K562 (cell line): ENCODE measurements around the gene VSNL1. TPM values are rescaled to one million over a fixed set of nuclear protein-coding genes. Genes with fewer than 3 reads are reported as not detected.

Experiments
- ATAC-seq: fragments of 200-7000 bp; cut with Tn5 transposase; 3 replicates; pipeline ENCODE4 v1.9.1; 2020; ENCODE audit warnings: moderate library complexity
- BruUV-seq: library from RNA; stranded (reverse); fragments of 400-500 nt; replicated peaks from 2 replicates; lab custom pipeline; 2021; lab: Mats Ljungman, UMichigan
- CTCF ChIA-PET: fragments of 300-600 bp; formaldehyde crosslinking; extraction: SDS; loops from one replicate; lab custom pipeline; 2021; ENCODE audit warnings: low intra/inter-chr PET ratio; lab: Yijun Ruan, JAX
- POLR2A ChIA-PET: fragments of 300-600, 350-650 bp; sonication (Branson Sonifier 250); formaldehyde crosslinking; extraction: SDS; loops from one replicate; lab custom pipeline; 2021; ENCODE audit warnings: antibody characterized with exemption, inconsistent platforms; lab: Yijun Ruan, JAX
- DNase-seq, 4 experiments: peaks; one replicate each; pipeline versions ENCODE4 v3.0.0 to v3.0.0-alpha.2; 2011 to 2018; ENCODE audit warnings: low spot score in 3 of 4, mixed read lengths in 3 of 4; ENCODE audit errors: extremely low read depth in 1 of 4
- FAIRE-seq: peaks from 2 replicates; lab custom pipeline; 2011; peaks lifted over from hg19 to GRCh38; lab: Jason Lieb, UNC
- H2AFZ ChIP-seq: 2 replicates; pipeline ENCODE4 v1.6.0; 2011; ENCODE audit warnings: low read depth, low read length, control low read depth, inconsistent platforms
- H3K27ac ChIP-seq: fragments of 200-600 bp; 3 replicates; pipeline ENCODE4 v1.8.0; 2011; ENCODE audit warnings: low read depth, mild to moderate bottlenecking, control low read depth, inconsistent platforms, low read length, moderate library complexity, mixed read lengths; ENCODE audit errors: extremely low read depth
- H3K27me3 ChIP-seq, 2 experiments: fragments of 300-600 bp in 1 of 2; 2 replicates in 1 of 2; 3 replicates in 1 of 2; pipeline versions ENCODE4 v1.6.0 to v1.8.0; 2011; ENCODE audit warnings: inconsistent platforms in 2 of 2, low read length in 2 of 2, mild to moderate bottlenecking in 1 of 2, mixed read lengths in 1 of 2, moderate library complexity in 1 of 2; ENCODE audit not compliant: control insufficient read depth in 2 of 2, insufficient read depth in 2 of 2
- H3K36me3 ChIP-seq: fragments of 300-600 bp; 3 replicates; pipeline ENCODE4 v1.8.0; 2011; ENCODE audit warnings: mild to moderate bottlenecking, low read length, inconsistent platforms; ENCODE audit not compliant: control insufficient read depth, insufficient read depth
- H3K4me1 ChIP-seq, 2 experiments: fragments of 200-600 bp in 1 of 2; replicated peaks in 1 of 2; 2 replicates in 1 of 2; 3 replicates in 1 of 2; pipeline versions ENCODE4 v1.5.1 to v1.8.0; 2011; ENCODE audit warnings: inconsistent platforms in 2 of 2, low read length in 2 of 2, mild to moderate bottlenecking in 1 of 2, mixed read lengths in 1 of 2, moderate library complexity in 1 of 2; ENCODE audit not compliant: control insufficient read depth in 2 of 2, insufficient read depth in 2 of 2
- H3K4me2 ChIP-seq: 2 replicates; pipeline ENCODE4 v1.6.1; 2011; ENCODE audit warnings: low read length, control low read depth, inconsistent platforms, mixed read lengths; ENCODE audit not compliant: insufficient read depth
- H3K4me3 ChIP-seq: fragments of 200-600 bp; sonication (generic), shearing (Covaris generic); 2 replicates; pipeline ENCODE4 v1.5.1; 2016; ENCODE audit warnings: control low read depth, inconsistent platforms
- H3K79me2 ChIP-seq: fragments of 200-600 bp; 3 replicates; pipeline ENCODE4 v1.8.0; 2011; ENCODE audit warnings: low read length, inconsistent platforms; ENCODE audit not compliant: control insufficient read depth, insufficient read depth
- H3K9ac ChIP-seq, 2 experiments: 2 replicates each; pipeline versions ENCODE4 v1.6.0 to v1.6.1; 2011; ENCODE audit warnings: low read depth in 2 of 2, low read length in 2 of 2, control low read depth in 1 of 2, inconsistent platforms in 1 of 2, mild to moderate bottlenecking in 1 of 2, mixed read lengths in 1 of 2; ENCODE audit not compliant: insufficient read depth in 1 of 2
- H3K9me1 ChIP-seq: one replicate; pipeline ENCODE4 v1.6.0; 2011; ENCODE audit warnings: inconsistent platforms, mild to moderate bottlenecking, low read length, moderate library complexity; ENCODE audit not compliant: control insufficient read depth, insufficient read depth
- H3K9me3 ChIP-seq: replicated peaks from 2 replicates; pipeline ENCODE4 v1.5.1; 2011; ENCODE audit warnings: low read depth, low read length, inconsistent platforms; ENCODE audit not compliant: control insufficient read depth, insufficient read depth
- H4K20me1 ChIP-seq: replicated peaks from 2 replicates; pipeline ENCODE4 v1.6.1; 2011; ENCODE audit warnings: low read length, inconsistent platforms, mixed read lengths; ENCODE audit not compliant: control insufficient read depth, insufficient read depth
- C11orf30 ChIP-seq: fragments of 450-650 bp; IDR thresholded peaks from 2 replicates; pipeline ENCODE4 v1.6.1; 2016; ENCODE audit warnings: low read depth, mild to moderate bottlenecking
- CGGBP1 ChIP-seq: fragments of 250-450 bp; sonication (Bioruptor Pico); IDR thresholded peaks from 2 replicates; pipeline ENCODE4 v1.9.0; 2021; ENCODE audit warnings: mild to moderate bottlenecking
- CREB5 ChIP-seq: fragments of 250-450 bp; sonication (Bioruptor Pico); IDR thresholded peaks from 2 replicates; pipeline ENCODE4 v1.5.0; 2020; ENCODE audit warnings: mild to moderate bottlenecking
- DMBX1 ChIP-seq: fragments of 250-450 bp; sonication (Bioruptor Pico); IDR thresholded peaks from 2 replicates; pipeline ENCODE4 v1.8.0; 2022; ENCODE audit warnings: inconsistent platforms, mild to moderate bottlenecking, moderate library complexity, borderline replicate concordance
- MAFG ChIP-seq: fragments of 450-650 bp; conservative IDR thresholded peaks from 2 replicates; pipeline ENCODE4 v1.6.1; 2016; ENCODE audit warnings: missing genetic modification characterization, missing compliant biosample characterization
- RCOR1 ChIP-seq, 2 experiments: IDR thresholded peaks; 2 replicates each; pipeline ENCODE4 v1.6.1; 2012; ENCODE audit warnings: low read depth in 2 of 2, low read length in 2 of 2, borderline replicate concordance in 1 of 2, improper control_type of control experiment in 1 of 2
- SAFB2 ChIP-seq: fragments of 200-400 bp; formaldehyde crosslinking; IDR thresholded peaks from 2 replicates; pipeline ENCODE4 v1.6.1; 2018; ENCODE audit warnings: borderline replicate concordance, low read length, low read depth, moderate library complexity; ENCODE audit not compliant: severe bottlenecking
- SIN3B ChIP-seq: fragments of 450-650 bp; IDR thresholded peaks from 2 replicates; pipeline ENCODE4 v1.6.1; 2017; ENCODE audit warnings: low read depth, mild to moderate bottlenecking, moderate library complexity
- SRSF9 ChIP-seq: fragments of 200-400 bp; formaldehyde crosslinking; IDR thresholded peaks from 2 replicates; pipeline ENCODE4 v1.6.1; 2017; ENCODE audit warnings: low read depth, low read length, borderline replicate concordance
- ZNF316 ChIP-seq: fragments of 450-650 bp; IDR thresholded peaks from 2 replicates; pipeline ENCODE4 v1.6.1; 2016
- ZZZ3 ChIP-seq: fragments of 450-650 bp; IDR thresholded peaks from 2 replicates; pipeline ENCODE4 v1.6.1; 2016; ENCODE audit warnings: antibody characterized with exemption, mild to moderate bottlenecking, moderate library complexity
- WGBS: fragments of 100-300 bp; shearing (Covaris generic); methylation state at CpG from one replicate; pipeline ENCODE4 v1.1.6; 2016; ENCODE audit warnings: low coverage, mixed read lengths; ENCODE audit not compliant: insufficient coverage; ENCODE audit errors: missing lambda C conversion rate; 5-methylcytosine and 5-hydroxymethylcytosine counted together
- in situ Hi-C: fragments of 300-500 bp; cut with MboI; formaldehyde crosslinking; loops from 4 replicates; pipeline ENCODE4 v1.15.0; 2018; ENCODE audit warnings: inconsistent platforms, mixed read lengths
- intact Hi-C: fragments of 100-400 bp; cut with micrococcal nuclease; formaldehyde crosslinking; loops from 2 replicates; pipeline ENCODE4 v1.14.2; 2022
- polyA plus RNA-seq, 8 experiments: library from polyadenylated mRNA; depleted of rRNA in 4 of 8; stranded (reverse) in 5 of 8; unstranded in 3 of 8; fragments of >200 nt; fragmentation: Nextera tagmentation in 2 of 8; fragmentation: Illumina TruSeq in 1 of 8; extraction: Ambion mirVana in 2 of 8; extraction: Trizol in 1 of 8; gene quantifications; 2 replicates each; pipeline versions ENCODE4 v1.2.1 to v1.2.3, GENCODE V29; 2011 to 2014; ENCODE audit warnings: inconsistent platforms in 1 of 8, missing spikeins in 1 of 8
- total RNA-seq, 7 experiments: library from RNA; depleted of rRNA in 6 of 7; stranded (reverse); fragments of >200 nt in 6 of 7; fragmentation: Illumina TruSeq in 2 of 7; extraction: Trizol in 2 of 7; gene quantifications; 2 replicates each; pipeline versions ENCODE4 v1.2.1 to v1.2.3, GENCODE V29; 2011 to 2021; ENCODE audit warnings: low replicate concordance in 1 of 7

Gene VSNL1
- total and polyA plus RNA-seq, 9 of the 15 experiments (the other 6 are each of a cell fraction or from before 2014, with no cell fraction given) = 0.20 TPM; not detected in 8

GRCh38 chr2:17652681-17653394, 112.3 kb downstream of the VSNL1 start (continued):
- TF ChIP-seq SIN3B = no peak
- TF ChIP-seq ZZZ3 = no peak
- TF ChIP-seq CREB5 (CRISPR knock-in tag) = no peak
- no peak for TF ChIP-seq CGGBP1 (CRISPR knock-in tag)
- TF ChIP-seq RCOR1 (IDR thresholded peaks at IDR 0.05; ENCODE audit: borderline replicate concordance in 1 of 2, low read depth in 2 of 2, low read length in 2 of 2) = no peak
- TF ChIP-seq SAFB2 = no peak
- TF ChIP-seq DMBX1 (CRISPR knock-in tag) = no peak
- no peak for TF ChIP-seq MAFG (tag)

GRCh38 chr2:17657759-17658158, 117.3 kb downstream of the VSNL1 start:
- no peak overlapping the region for H3K4me2 ChIP-seq
- H3K4me1 ChIP-seq = no peaks in the 10 kb centered on the region
- 96% methylated on average over 4 of the region's 4 CpGs for WGBS
- intact Hi-C loops (no loop called here), in situ Hi-C loops (no loop called here)
- H3K9me3 ChIP-seq = no peaks in the 10 kb centered on the region
- H3K9me1 ChIP-seq = no peaks in the 10 kb centered on the region
- H3K27ac ChIP-seq = no peak overlapping the region
- H3K36me3 ChIP-seq = peaks cover 16% of the 10 kb centered on the region; the same call in 1 of the 3 replicates
- no TSS peak for BruUV-seq
- no peak overlapping the region for H3K9ac ChIP-seq
- no peaks in the 10 kb centered on the region for H3K27me3 ChIP-seq
- POLR2A ChIA-PET = no interaction called here
- no peak for ATAC-seq
- TF ChIP-seq C11orf30 = peak; percentile 19; the same call in 1 of the 2 replicates
- peak; percentile 48; the same call in 1 of the 2 replicates for TF ChIP-seq ZNF316
- no peak for TF ChIP-seq SRSF9
- CTCF ChIA-PET = no interaction called here
- no peak for DNase-seq
- H4K20me1 ChIP-seq = no peaks in the 10 kb centered on the region
- H2AFZ ChIP-seq = no peak overlapping the region
- no peak for FAIRE-seq
- H3K4me3 ChIP-seq = no peak overlapping the region
- H3K79me2 ChIP-seq = no peaks in the 10 kb centered on the region
